Activated naive CD4-positive, alpha-beta T cell treated with anti-CD3 and anti-CD28 coated beads, Interleukin-2, amount 50 U/mL, for 24 hours (primary cell): ENCODE results near the gene MOGAT3.
"Not testable (repeated sequence)": the region's sequence is repeated elsewhere in the genome, so short reads cannot be mapped to it uniquely, and the experiment has no call there.

Experiments
- H3K27ac Mint-ChIP-seq: one replicate; pipeline ENCODE4 v1.8.0; 2021; ENCODE audit warnings: mild to moderate bottlenecking, mixed read lengths
- H3K27me3 Mint-ChIP-seq: one replicate; pipeline ENCODE4 v1.8.0; 2021; ENCODE audit warnings: mixed read lengths
- H3K36me3 Mint-ChIP-seq: one replicate; pipeline ENCODE4 v1.8.0; 2021; ENCODE audit warnings: mixed read lengths
- H3K4me1 Mint-ChIP-seq: one replicate; pipeline ENCODE4 v1.8.0; 2021; ENCODE audit warnings: mixed read lengths
- H3K4me3 Mint-ChIP-seq: one replicate; pipeline ENCODE4 v1.8.0; 2021; ENCODE audit warnings: mild to moderate bottlenecking, mixed read lengths
- H3K9me3 Mint-ChIP-seq: one replicate; pipeline ENCODE4 v1.8.0; 2021; ENCODE audit warnings: mixed read lengths

MOGAT3 gene

DNA sequence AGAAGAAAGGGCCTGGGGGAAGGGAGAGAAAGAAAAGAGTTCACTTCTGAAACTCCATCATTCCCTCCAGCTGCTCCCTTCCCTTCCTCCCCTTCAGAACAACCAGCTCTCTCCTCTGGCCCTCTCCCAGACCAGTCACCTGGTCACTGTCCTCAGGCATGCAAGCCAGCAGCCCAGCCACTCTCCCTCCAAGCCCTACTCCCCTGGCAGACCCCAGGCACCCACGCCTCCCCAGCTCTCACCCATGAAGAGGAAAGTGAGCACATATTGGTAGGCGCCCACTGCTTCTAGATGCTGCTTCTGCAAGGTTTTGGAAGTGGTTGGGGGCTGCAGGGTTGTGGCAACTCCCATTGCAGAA lies 353 bp downstream of the MOGAT3 start:
- Mint-ChIP-seq H3K36me3 (no peaks in the 10 kb centered on the region), H3K4me1 (peaks cover 17% of the 10 kb centered on the region), H3K27me3 (peaks cover 16% of the 10 kb centered on the region), H3K9me3 (no peaks in the 10 kb centered on the region), H3K27ac (no peak overlapping the region), H3K4me3 (no peak overlapping the region)

DNA sequence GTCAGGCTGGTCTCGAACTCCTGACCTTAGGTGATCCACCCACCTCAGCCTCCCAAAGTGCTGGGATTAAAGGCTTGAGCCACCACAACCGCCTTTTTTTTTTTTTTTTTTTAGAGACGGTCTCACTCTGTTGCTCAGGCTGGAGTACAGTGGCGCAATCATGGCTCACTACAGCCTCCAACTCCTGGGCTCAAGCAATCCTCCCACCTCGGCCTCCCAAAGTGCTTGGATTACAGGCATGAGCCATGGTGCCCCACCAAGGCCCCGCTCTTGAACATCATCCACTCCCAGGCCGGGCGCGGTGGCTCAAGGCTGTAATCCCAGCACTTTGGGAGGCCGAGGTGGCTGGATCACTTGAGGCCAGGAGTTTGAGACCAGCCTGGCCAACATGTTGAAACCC lies 1.3 kb downstream of the MOGAT3 start:
- not testable (repeated sequence) for H3K27ac Mint-ChIP-seq, H3K9me3 Mint-ChIP-seq, H3K4me3 Mint-ChIP-seq, H3K36me3 Mint-ChIP-seq
- peaks cover 16% of the 10 kb centered on the region for H3K27me3 Mint-ChIP-seq
- peaks cover 17% of the 10 kb centered on the region for H3K4me1 Mint-ChIP-seq

DNA sequence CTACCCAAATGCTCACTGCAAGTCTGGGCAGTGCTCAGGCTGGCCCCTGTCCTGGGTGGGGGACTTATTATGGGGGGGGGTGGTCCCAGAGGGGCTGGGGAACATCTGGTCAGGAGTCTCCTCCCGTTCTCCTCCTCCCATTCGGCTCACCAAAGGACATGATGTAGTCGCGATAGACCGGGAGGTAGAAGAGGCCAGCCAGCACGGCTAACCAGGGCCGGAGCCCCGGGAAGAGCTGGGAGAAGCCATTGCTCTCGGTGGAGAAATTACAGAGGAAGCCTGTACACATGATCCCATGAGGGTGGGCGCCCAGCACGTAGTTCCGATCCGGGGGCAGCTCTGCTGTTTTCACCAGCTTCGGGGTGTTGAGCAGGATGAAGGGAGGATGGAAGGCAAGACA lies 2.4 kb downstream of the MOGAT3 start:
- H3K4me3 Mint-ChIP-seq = no peak overlapping the region
- no peak overlapping the region for H3K27ac Mint-ChIP-seq
- peaks cover 14% of the 10 kb centered on the region for H3K27me3 Mint-ChIP-seq
- no peaks in the 10 kb centered on the region for H3K9me3 Mint-ChIP-seq
- peaks cover 10% of the 10 kb centered on the region for H3K4me1 Mint-ChIP-seq
- H3K36me3 Mint-ChIP-seq = no peaks in the 10 kb centered on the region

DNA sequence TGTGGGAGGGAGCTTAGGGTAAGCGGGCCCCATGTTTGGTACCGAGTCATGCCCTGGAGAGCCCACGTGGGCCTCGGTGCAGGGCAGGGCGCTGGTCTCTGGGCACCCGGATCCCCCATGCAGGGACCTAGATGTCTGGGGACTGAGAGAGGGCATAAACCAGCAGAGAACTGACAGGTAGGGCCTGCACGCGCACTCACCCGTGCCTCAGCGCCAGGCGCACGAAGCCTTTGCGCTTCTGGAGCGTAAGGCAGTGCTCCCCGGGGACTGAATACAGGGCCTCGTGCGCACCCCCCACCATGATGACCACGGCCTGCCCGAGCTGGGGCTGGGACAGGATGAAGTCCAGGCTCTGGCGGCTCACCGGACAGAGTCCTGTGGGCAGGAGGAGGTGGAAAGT lies 2.8 kb downstream of the MOGAT3 start:
- no peaks in the 10 kb centered on the region for H3K9me3 Mint-ChIP-seq
- H3K4me1 Mint-ChIP-seq = peaks cover 9% of the 10 kb centered on the region
- H3K27me3 Mint-ChIP-seq = peaks cover 14% of the 10 kb centered on the region
- no peak overlapping the region for H3K27ac Mint-ChIP-seq
- no peaks in the 10 kb centered on the region for H3K36me3 Mint-ChIP-seq
- no peak overlapping the region for H3K4me3 Mint-ChIP-seq

DNA sequence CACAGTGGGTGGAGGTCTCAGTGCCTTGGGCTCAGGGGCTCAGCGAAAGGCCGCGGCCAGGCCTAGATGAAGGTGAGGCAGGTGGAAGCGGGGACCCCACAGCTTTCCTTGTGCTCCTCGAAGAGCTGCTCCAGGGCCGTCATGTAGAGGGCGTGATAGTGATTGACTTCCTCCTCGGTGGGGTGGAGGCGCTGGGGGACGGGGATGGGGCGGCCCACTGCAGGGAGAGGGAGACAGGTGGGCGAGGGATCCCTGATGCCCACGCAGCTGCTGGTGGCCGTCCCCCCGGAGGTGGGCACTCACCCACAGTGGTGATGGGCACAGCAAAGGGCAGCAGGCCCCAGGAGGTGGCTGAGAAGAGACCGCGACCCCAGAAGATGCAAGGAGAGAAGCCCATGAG lies 5.0 kb downstream of the MOGAT3 start:
- Mint-ChIP-seq H3K27ac (no peak overlapping the region), H3K27me3 (peaks cover 7% of the 10 kb centered on the region), H3K36me3 (no peaks in the 10 kb centered on the region), H3K9me3 (no peaks in the 10 kb centered on the region), H3K4me3 (no peak overlapping the region), H3K4me1 (peaks cover 5% of the 10 kb centered on the region)

DNA sequence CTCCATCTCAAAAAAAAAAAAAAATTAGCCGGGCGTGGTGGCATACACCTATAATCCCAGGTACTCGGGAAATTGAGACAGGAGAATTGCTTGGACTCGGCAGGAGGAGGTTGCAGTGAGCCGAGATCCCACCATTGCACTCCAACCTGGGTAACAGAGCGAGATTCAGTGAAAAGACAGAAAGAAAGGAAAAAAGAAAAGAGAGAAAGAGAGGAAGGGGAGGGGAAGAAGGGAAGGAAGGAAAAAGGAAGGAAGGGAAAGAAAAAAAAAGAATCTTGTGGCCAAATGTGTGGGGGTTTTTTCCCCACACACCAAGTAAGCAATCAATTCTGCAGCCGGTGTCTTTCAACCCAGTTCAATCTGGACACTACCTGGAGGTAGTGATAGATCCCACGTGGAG lies 11.7 kb downstream of the MOGAT3 start:
- Mint-ChIP-seq H3K9me3 (no peaks in the 10 kb centered on the region), H3K36me3 (no peaks in the 10 kb centered on the region), H3K4me1 (peaks cover 3% of the 10 kb centered on the region), H3K27me3 (peaks cover 3% of the 10 kb centered on the region), H3K4me3 (no peak overlapping the region), H3K27ac (no peak overlapping the region)

DNA sequence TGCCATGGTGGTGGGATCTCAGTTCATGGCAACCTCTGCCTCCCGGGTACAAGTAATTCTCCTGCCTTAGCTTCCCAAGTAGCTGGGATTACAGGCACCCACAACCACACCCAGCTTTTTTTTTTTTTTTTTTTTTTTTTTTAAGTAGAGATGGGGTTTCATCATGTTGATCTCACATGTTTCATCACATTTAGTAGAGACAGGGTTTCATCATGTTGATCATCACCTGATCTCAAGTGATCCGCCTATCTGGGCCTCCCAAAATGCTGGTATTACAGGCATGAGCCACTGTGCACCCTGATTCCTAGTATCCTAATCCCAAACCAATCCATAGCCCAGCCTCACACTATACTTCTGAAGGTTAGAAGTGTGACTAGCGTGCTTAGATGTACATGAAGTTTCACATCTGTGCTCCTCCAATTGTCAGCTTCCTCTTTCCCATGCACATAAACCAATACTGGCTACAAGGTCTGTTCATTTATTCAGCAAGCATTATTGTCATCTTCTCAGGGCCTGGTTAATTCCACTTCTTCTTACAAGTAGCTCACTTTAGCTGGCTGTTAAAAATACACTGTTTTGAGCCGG lies 13.9 kb downstream of the MOGAT3 start:
- no peaks in the 10 kb centered on the region for H3K9me3 Mint-ChIP-seq
- H3K4me3 Mint-ChIP-seq = no peak overlapping the region
- H3K27ac Mint-ChIP-seq = no peak overlapping the region
- H3K36me3 Mint-ChIP-seq = no peaks in the 10 kb centered on the region
- no peaks in the 10 kb centered on the region for H3K4me1 Mint-ChIP-seq
- peaks cover 13% of the 10 kb centered on the region for H3K27me3 Mint-ChIP-seq

DNA sequence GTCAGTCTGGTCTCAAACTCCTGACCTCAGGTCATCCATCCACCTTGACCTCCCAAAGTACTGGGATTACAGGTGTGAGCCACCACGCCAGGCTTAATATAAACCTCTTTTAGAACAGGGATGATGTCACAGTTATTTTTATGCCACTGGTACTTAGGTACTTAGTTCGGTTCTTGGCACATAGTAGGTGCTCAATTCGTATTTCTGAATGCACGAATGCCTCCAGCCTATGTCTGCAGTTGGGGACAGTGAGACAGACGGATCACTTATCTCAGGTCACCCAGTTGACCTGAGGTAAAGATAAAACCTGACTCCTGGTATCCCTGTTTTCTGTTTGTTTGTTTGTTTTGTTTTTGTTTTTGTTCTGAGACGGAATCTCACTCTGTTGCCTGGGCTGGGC lies 14.6 kb downstream of the MOGAT3 start:
- H3K4me3 Mint-ChIP-seq = no peak overlapping the region
- no peaks in the 10 kb centered on the region for H3K36me3 Mint-ChIP-seq
- no peak overlapping the region for H3K27ac Mint-ChIP-seq
- peaks cover 14% of the 10 kb centered on the region for H3K27me3 Mint-ChIP-seq
- H3K4me1 Mint-ChIP-seq = no peaks in the 10 kb centered on the region
- no peaks in the 10 kb centered on the region for H3K9me3 Mint-ChIP-seq

DNA sequence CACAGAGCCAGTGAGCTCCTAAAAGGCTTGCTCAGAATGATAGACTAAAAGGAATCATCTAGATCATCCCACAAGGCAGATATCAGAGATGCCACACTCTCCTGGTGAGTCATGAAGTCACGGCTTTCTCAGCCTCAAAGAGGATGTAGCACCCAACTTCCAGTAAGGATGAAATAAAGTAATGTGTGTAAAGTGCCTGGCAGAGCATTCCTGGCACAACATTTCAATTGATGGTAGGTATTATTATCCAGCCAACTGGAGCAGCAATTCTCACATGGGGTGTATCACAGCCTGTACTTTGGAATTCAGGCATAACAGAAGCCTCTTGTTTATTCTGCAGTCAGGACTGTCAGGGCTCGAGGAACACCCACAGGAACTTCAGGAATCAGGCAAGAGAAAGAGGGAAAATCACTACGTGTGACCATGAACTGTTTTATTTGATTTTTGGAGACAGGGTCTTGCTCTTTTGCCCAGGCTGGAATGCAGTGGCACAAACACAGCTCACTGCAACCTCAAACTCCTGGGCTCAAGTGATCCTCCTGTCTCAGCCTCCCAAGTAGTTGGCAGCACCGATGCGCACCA lies 15.5 kb downstream of the MOGAT3 start:
- H3K27me3 Mint-ChIP-seq = peaks cover 20% of the 10 kb centered on the region

DNA sequence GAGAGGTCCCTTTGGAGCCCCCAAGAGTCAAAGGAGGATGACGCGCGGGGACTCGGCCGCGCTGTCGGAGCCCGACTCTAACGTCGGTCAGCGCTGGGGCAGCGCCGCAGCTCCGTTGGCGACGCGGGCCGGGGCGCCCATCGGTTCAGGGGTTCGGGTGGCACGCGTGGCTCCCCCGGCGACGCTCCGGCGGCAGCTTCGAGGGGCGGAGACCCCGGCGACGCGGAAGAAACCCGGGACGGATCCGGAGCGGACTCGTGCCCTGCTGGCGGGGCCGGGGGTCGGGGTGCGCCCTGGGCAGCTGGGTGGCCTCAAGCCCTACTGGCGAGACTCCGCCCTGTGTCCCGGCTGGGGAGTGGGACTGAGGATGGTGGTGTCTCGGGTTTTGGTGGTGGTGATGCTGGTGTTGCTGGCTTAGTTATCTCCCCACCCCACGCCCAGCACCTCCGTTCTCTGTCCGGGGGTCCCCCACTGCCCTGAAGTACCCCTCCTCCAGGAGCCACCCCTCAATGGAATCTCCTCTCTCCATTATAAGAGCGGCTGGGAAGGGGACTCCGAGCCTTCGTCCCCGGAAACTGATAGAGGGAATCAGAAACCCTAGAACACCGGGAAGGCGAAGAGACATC lies 20.6 kb downstream of the MOGAT3 start, which contains the start of gene NAT16:
TSS of gene NAT16 (minus strand) at position 164 of the 626 bp plus-strand sequence. CDS start 5,486 bp downstream, outside the sequence.
- no peak within 1 kb of the TSS for H3K27ac Mint-ChIP-seq
- no peaks in the 10 kb centered on the region for H3K9me3 Mint-ChIP-seq
- H3K4me1 Mint-ChIP-seq = peaks cover 12% of the 10 kb centered on the region
- H3K4me3 Mint-ChIP-seq = peak within 1 kb of the TSS; percentile 75
- H3K27me3 Mint-ChIP-seq = peaks cover 51% of the 10 kb centered on the region
- H3K36me3 Mint-ChIP-seq = no peaks in the 10 kb centered on the region

More for the DNA sequence above, 15.5 kb downstream of the MOGAT3 start:
- Mint-ChIP-seq H3K36me3 (no peaks in the 10 kb centered on the region), H3K4me1 (peaks cover 4% of the 10 kb centered on the region), H3K9me3 (no peaks in the 10 kb centered on the region), H3K27ac (no peak overlapping the region), H3K4me3 (no peak overlapping the region)

DNA sequence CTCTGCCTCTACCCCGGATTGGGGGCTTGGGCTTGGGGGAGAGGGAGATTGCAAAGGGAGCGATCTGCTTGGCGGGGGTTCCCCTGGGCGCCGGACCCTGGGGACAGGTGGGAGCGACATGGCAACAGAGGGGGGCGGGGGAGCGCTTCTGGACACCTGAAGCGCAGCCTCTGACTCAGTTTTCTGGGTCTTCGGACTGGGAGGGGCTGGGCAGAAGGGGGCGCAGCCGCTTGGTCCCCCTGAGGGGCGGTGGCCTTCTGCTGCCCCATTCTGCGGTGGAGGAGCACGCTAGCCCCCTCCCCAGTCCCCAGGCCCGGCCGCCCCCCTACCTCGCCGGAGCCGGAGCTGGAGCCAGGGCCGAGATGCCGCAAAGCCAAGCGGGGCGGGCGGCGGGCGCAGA lies 21.1 kb downstream of the MOGAT3 start:
- no peaks in the 10 kb centered on the region for H3K36me3 Mint-ChIP-seq
- H3K9me3 Mint-ChIP-seq = no peaks in the 10 kb centered on the region
- peaks cover 16% of the 10 kb centered on the region for H3K4me1 Mint-ChIP-seq
- no peak overlapping the region for H3K27ac Mint-ChIP-seq
- H3K27me3 Mint-ChIP-seq = peaks cover 54% of the 10 kb centered on the region
- no peak overlapping the region for H3K4me3 Mint-ChIP-seq

DNA sequence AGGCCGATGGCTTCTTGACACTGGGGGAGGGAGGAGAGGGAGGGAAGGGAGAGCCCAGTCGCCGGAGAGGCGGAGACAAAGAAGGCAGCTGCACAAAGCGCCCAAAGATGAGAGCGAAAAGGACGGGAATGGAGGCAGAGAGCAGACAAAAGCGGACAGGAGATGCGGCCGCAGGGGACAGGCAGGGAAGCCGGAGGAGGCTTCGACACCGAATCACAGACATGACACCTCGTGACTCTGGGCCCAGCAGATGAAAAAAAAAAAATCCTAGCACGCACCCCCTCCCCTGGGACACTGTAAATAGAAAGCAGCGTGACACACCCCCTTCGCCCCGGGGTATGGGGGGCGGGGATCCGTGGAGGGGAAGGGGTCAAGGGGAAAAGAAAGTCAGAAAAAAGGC lies 21.7 kb downstream of the MOGAT3 start:
- Mint-ChIP-seq H3K27ac (no peak overlapping the region), H3K9me3 (no peaks in the 10 kb centered on the region), H3K4me1 (peaks cover 21% of the 10 kb centered on the region), H3K27me3 (peaks cover 55% of the 10 kb centered on the region), H3K36me3 (no peaks in the 10 kb centered on the region), H3K4me3 (peak overlapping the region; percentile 75)

DNA sequence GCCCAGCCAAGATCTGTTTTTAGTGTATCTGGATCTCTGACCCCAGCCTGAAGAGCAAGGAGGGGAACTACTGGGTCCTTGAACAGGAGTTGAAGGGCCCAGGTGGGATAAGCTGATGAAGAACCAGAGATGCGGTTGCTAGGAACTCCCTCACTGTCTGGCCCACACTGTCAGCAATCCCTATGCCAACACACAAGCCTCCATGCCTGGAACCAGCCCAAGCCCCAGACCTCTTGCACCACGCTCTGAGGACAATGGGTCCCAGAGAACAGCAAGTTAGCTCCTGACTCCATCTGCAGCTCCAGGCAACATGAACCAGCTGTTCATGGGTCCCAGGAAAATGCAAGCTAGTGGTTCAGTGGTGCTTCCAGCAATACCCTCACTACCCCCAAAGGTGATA lies 23.2 kb downstream of the MOGAT3 start:
- H3K36me3 Mint-ChIP-seq = peaks cover 2% of the 10 kb centered on the region
- no peak overlapping the region for H3K27ac Mint-ChIP-seq
- peaks cover 60% of the 10 kb centered on the region for H3K27me3 Mint-ChIP-seq
- H3K4me1 Mint-ChIP-seq = peaks cover 34% of the 10 kb centered on the region
- no peak overlapping the region for H3K4me3 Mint-ChIP-seq
- no peaks in the 10 kb centered on the region for H3K9me3 Mint-ChIP-seq

DNA sequence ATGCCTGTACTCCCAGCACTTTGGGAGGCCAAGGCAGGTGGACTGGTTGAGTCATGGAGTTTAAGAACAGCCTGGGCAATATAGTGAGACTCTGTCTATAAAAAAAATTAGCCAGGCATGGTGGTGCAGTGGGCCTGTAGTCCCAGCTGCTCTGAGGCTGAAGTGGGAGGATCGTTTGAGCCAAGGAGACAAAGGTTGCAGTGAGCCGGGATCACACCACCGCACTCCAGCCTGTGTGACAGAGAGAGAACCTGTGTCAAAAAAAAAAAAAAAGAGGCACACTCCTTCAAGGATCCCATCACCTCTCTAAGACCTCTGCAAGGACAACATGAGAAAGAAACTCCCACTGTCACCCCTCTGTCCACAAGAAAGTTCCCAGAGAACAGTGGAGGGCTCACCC lies 25.2 kb downstream of the MOGAT3 start:
- H3K9me3 Mint-ChIP-seq = no peaks in the 10 kb centered on the region
- peaks cover 61% of the 10 kb centered on the region for H3K27me3 Mint-ChIP-seq
- H3K4me1 Mint-ChIP-seq = peaks cover 47% of the 10 kb centered on the region
- H3K27ac Mint-ChIP-seq = no peak overlapping the region
- H3K4me3 Mint-ChIP-seq = no peak overlapping the region
- H3K36me3 Mint-ChIP-seq = peaks cover 2% of the 10 kb centered on the region

DNA sequence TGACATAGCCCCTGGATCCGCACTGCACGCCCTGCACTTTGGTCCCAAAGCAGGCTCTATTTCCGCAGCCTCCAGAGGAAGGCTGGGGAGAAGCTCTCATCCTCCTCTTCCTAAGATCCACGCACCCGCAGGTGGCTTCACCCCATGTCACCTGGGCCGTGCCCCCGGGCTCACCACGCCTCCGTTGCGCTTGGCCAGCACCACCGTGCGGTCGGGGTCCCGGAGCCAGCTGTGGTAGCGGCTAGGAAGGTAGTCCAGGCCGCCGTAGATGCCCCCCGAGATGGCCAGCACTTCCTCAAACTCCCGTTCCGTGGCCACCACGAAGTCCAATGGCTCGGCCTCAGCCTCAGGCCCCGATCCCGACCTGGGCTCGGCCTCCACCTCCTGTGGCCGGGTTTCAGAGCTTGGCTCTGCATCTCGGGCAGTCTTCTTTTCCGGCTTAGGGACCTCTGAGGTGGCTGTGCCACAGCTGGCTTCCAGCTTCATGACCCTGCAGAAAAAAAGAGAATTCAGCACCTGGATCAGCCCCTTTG lies 26.4 kb downstream of the MOGAT3 start:
- peaks cover 65% of the 10 kb centered on the region for H3K27me3 Mint-ChIP-seq

DNA sequence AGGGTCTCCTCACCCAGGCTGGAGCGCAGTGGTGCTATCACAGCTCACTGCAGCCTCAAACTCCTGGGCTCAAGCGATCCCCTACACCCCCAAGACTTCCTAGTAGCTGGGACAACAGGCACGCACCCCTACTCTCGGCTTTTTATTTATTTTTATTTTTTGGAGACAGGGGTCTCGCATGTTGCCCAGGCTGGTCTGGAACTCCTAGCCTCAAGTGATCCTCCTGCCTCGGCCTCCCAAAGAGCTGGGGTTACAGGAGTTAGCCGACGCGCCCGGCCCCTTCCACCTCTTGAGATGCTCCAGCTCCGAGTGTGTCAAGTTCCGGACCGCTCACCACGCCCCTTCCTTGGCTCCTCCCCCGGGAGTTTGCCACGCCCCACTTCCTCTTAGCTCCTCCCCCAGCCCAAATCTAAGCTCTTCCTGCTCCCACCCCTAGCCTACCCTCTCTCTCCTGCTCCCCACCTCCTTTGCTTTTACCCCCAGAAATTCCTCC lies 27.0 kb downstream of the MOGAT3 start:
- Mint-ChIP-seq H3K27ac (peak overlapping the region; percentile 51), H3K27me3 (peaks cover 64% of the 10 kb centered on the region), H3K36me3 (peaks cover 2% of the 10 kb centered on the region), H3K4me3 (peak overlapping the region; percentile 51), H3K4me1 (peaks cover 54% of the 10 kb centered on the region), H3K9me3 (no peaks in the 10 kb centered on the region)

More for the DNA sequence above, 26.4 kb downstream of the MOGAT3 start:
- Mint-ChIP-seq H3K36me3 (peaks cover 2% of the 10 kb centered on the region), H3K27ac (no peak overlapping the region), H3K4me1 (peaks cover 54% of the 10 kb centered on the region), H3K4me3 (peak overlapping the region; percentile 51), H3K9me3 (no peaks in the 10 kb centered on the region)
